ENCODE results near the gene SSPN. TPM values are rescaled to one million over a fixed set of nuclear protein-coding genes. Genes with fewer than 3 reads are reported as not detected.

Gene SSPN
- total RNA-seq, 3 donors from 2014 or later (not counting 1 experiment from before 2014, with no cell fraction given) = 0.95 TPM; not detected in 2

- intact Hi-C loops (cut with micrococcal nuclease) = no loop called here
- H3K4me1 Mint-ChIP-seq = no peaks in the 10 kb centered on the region
- Histone ChIP-seq H3K4me3 (ENCODE audit: low read length) (no peak overlapping the region), H3K27ac (ENCODE audit: low read length) (no peak overlapping the region), H3K4me1 (ENCODE audit: control insufficient read depth, insufficient read depth, low read length) (no peaks in the 10 kb centered on the region), H3K27me3 (ENCODE audit: control insufficient read depth, insufficient read depth, low read length) (peaks cover 3% of the 10 kb centered on the region), H3K36me3 (ENCODE audit: control insufficient read depth, insufficient read depth, low read length) (no peaks in the 10 kb centered on the region), H3K9me3 (ENCODE audit: control insufficient read depth, insufficient read depth, low read length) (no peaks in the 10 kb centered on the region)
- no peak for DNase-seq
- H3K27ac Mint-ChIP-seq = no peak overlapping the region
- no peak overlapping the region for H3K4me3 Mint-ChIP-seq
- ATAC-seq = no peak
- H3K36me3 Mint-ChIP-seq = no peaks in the 10 kb centered on the region
- H3K27me3 Mint-ChIP-seq (ENCODE audit: low read depth in 2 of 2) = peaks cover 14 to 47% of the 10 kb centered on the region in 2 donors
- whole genome bisulfite sequencing (ENCODE audit: insufficient coverage) = 73% methylated on average over 7 of the region's 7 CpGs
- H3K9me3 Mint-ChIP-seq = no peaks in the 10 kb centered on the region
- TF ChIP-seq, protein P1, sequence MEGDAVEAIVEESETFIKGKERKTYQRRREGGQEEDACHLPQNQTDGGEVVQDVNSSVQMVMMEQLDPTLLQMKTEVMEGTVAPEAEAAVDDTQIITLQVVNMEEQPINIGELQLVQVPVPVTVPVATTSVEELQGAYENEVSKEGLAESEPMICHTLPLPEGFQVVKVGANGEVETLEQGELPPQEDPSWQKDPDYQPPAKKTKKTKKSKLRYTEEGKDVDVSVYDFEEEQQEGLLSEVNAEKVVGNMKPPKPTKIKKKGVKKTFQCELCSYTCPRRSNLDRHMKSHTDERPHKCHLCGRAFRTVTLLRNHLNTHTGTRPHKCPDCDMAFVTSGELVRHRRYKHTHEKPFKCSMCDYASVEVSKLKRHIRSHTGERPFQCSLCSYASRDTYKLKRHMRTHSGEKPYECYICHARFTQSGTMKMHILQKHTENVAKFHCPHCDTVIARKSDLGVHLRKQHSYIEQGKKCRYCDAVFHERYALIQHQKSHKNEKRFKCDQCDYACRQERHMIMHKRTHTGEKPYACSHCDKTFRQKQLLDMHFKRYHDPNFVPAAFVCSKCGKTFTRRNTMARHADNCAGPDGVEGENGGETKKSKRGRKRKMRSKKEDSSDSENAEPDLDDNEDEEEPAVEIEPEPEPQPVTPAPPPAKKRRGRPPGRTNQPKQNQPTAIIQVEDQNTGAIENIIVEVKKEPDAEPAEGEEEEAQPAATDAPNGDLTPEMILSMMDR (IDR thresholded peaks at IDR 0.05) = no peak
These were observed 18.1 kb upstream of the SSPN start for GRCh38 chr12:26177283-26177682.

- H3K4me3 ChIP-seq (ENCODE audit: low read length) = no peak overlapping the region
- no peaks in the 10 kb centered on the region for H3K4me1 ChIP-seq (ENCODE audit: control insufficient read depth, insufficient read depth, low read length)
- 93% methylated on average over 3 of the region's 4 CpGs for whole genome bisulfite sequencing (ENCODE audit: insufficient coverage)
- Mint-ChIP-seq H3K27me3 (ENCODE audit: low read depth in 2 of 2) (peaks cover 14 to 36% of the 10 kb centered on the region in 2 donors), H3K36me3 (no peaks in the 10 kb centered on the region), H3K27ac (no peak overlapping the region), H3K4me1 (no peaks in the 10 kb centered on the region), H3K9me3 (no peaks in the 10 kb centered on the region), H3K4me3 (no peak overlapping the region)
- ATAC-seq = no peak
- intact Hi-C loops (cut with micrococcal nuclease) = no loop called here
- TF ChIP-seq, protein P1 (IDR thresholded peaks at IDR 0.05) = no peak
- H3K27me3 ChIP-seq (ENCODE audit: control insufficient read depth, insufficient read depth, low read length) = peaks cover 3% of the 10 kb centered on the region
- H3K36me3 ChIP-seq (ENCODE audit: control insufficient read depth, insufficient read depth, low read length) = no peaks in the 10 kb centered on the region
- H3K27ac ChIP-seq (ENCODE audit: low read length) = no peak overlapping the region
- no peaks in the 10 kb centered on the region for H3K9me3 ChIP-seq (ENCODE audit: control insufficient read depth, insufficient read depth, low read length)
- no peak for DNase-seq
These were observed 15.5 kb upstream of the SSPN start for GRCh38 chr12:26179826-26180225.

GRCh38 chr12:26182377-26182776 is 13.0 kb upstream of the SSPN start:
- no peaks in the 10 kb centered on the region for H3K4me1 ChIP-seq (ENCODE audit: control insufficient read depth, insufficient read depth, low read length)
- Mint-ChIP-seq H3K9me3 (no peaks in the 10 kb centered on the region), H3K4me1 (no peaks in the 10 kb centered on the region), H3K36me3 (no peaks in the 10 kb centered on the region), H3K4me3 (no peak overlapping the region), H3K27me3 (ENCODE audit: low read depth in 2 of 2) (peaks cover 14 to 31% of the 10 kb centered on the region in 2 donors), H3K27ac (no peak overlapping the region)
- no peak overlapping the region for H3K4me3 ChIP-seq (ENCODE audit: low read length)
- WGBS (ENCODE audit: insufficient coverage) = 100% methylated on average over 1 of the region's 2 CpGs
- DNase-seq (no peak), ATAC-seq (no peak)
- H3K9me3 ChIP-seq (ENCODE audit: control insufficient read depth, insufficient read depth, low read length) = no peaks in the 10 kb centered on the region
- peaks cover 3% of the 10 kb centered on the region for H3K27me3 ChIP-seq (ENCODE audit: control insufficient read depth, insufficient read depth, low read length)
- TF ChIP-seq, protein P1 (IDR thresholded peaks at IDR 0.05) = no peak
- intact Hi-C loops (cut with micrococcal nuclease) = no loop called here
- H3K27ac ChIP-seq (ENCODE audit: low read length) = no peak overlapping the region
- H3K36me3 ChIP-seq (ENCODE audit: control insufficient read depth, insufficient read depth, low read length) = no peaks in the 10 kb centered on the region
